ENCODE results near the gene HOXC11.

Gene HOXC11

DNA sequence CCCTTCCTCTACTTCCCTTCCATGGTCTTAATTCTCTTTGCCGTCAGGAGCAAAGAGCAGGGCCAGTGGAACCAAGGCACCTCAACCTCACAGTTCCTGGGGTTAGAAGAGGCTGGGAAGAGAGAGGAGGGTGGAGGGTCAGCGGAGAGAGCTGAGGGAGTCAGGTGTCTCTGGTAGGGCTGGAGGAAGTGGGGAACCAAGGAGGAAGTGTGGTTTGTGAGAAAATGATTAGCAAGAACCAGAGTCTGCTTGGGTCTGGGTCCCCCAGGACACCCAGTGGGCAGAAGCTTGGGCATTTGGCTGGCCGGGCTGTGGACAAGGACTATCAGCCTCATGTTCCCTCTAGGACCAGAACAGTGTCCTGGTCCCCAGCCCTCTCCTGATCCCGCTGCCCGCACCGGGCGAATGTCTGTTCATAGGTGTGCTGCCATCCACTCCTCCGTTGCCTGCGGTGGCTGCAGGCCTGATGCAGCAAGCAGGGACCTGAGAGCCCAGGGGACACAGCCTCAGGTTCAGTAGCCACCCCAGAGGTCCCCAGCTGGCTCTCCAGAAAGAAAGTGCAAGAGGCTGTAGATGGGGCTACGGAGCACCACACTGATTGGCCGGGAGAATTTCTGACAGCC, 15.9 kb upstream of the HOXC11 start:
- no peak for DNase-seq (ENCODE audit: low spot score)

DNA sequence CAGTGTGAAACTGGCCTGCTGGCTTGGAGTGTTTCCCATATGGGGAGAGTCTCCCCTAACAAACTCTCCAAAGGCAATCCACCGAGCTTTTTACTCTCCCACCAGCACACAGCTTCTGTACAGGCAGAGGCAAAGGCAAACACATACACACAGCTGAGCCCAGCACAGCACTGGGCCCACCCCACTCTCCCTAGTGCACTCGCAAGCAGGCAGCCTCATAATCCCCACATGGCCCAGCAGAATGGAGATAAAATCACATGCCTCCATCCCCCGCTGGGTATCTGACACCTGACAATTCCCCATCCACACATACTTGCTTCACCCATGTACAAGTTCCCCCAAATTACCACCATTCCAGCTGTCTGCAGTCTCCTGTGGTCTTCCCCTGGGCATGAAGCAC, 14.8 kb upstream of the HOXC11 start:
- no peak for DNase-seq (ENCODE audit: low spot score)

DNA sequence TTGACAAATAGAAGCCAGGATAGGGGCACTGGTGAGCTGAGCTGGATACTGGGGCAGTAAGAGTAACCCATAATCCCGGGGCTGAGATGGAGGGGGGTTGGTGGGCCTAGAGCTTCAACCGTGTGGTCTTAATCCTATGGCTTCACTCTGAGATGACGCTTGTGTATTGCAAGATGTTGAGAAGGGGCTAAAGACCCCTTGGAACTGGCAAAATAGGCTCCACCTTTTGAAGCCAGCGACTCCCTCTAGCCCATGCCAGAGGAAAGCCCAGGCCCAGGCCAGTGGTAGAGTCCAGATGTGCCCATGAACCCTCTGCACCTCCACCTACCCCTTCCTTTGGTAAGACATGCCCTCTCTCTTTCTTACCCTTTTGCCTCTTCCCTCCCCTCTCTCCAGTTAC, 13.6 kb upstream of the HOXC11 start:
- DNase-seq (ENCODE audit: low spot score): no peak

DNA sequence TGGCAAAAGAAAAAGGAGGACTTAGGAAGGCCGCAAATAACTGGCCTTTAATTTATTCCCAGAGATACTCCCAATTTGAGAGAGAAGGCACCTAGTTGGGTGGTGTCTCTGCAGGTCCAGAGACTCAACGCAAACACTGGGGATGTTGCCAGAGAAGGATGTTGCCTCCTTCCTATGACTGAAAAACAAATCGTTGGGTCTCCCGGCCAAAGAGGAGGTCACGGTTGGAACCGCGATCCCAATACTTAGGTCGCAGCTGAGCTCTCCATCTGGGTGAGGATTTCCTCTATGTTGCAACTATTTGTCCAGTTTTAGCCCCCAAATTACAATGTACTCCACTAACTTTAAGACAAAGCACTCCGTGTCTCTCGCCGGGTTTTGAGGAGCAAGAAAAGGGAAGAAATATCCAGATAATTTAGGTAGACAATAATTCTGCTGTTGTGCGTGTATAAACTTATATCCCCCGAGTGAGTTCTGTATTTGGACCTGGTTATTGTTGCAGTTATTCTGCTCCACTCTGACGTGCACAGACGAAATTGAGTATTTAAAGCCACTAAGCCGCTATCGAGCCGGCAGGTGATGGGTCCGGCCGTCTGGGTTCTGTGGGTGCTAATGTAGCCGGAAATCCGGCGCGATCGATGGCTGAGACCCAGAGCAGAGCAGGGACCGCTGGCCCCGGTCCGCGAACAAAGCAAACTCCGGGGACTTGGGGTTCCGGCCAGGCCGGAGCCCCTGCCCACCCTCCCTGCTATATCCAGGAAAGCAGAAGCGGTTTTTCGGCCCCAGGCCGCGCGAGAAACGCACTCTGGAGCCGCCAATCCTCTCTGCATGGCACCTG, 12.5 kb upstream of the HOXC11 start:
- DNase-seq (ENCODE audit: low spot score): no peak

DNA sequence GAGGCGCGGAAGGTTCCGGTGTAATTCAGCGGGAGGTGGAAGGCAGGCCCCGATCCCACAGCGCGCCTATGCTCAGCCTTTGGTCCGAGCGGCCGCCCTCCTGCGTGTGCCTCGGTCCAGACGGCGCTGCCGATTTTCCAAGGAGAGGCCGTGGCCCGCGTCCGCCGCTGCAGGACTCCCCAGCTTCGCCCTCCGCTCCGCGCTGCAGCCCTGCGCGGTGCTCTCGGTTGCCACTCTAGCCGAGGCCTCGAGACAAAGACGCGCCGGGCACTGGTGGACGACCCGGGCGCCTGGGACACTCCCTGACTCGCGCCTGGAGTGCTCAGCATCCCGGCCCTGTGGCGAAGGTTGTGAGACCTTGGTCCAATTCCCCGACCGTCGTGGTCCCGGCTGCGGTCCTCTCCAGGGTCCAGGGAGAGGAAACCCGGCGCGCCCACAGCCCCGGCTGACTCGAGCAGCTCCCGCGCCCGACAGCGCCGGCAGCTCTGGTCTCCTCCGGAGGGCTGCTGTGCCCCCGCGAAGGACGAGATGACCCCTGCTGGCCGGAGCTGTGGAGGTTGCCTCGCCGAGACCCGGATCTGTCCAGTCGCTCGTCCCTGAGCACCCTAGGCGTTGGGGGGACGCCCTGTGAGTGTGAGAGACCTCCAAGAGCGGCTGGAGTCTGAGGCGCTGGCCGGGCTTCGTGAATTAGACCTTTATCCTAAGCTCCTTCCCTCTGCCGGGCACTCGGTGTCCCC, 11.7 kb upstream of the HOXC11 start:
- DNase-seq (ENCODE audit: low spot score): no peak

DNA sequence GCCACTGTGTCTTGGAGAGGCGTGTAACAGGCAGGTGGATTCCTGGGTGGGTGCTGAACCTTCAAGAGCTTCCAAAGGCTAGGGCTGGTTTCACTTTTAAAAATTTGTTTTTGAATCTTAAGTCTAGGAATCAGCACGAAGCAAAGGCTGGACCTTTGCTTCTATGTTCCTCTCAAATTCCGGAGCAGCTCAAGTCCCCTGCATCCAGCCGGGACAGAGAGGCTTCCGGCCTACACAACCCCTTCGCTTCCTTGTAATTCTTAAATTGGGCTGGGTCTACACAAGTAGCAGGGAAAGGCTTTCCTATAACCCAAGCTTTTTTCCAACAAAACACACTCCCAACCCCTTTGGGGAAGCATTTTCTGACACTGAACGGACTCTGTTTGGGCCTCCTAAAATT, 9.9 kb upstream of the HOXC11 start:
- no peak for DNase-seq (ENCODE audit: low spot score)

DNA sequence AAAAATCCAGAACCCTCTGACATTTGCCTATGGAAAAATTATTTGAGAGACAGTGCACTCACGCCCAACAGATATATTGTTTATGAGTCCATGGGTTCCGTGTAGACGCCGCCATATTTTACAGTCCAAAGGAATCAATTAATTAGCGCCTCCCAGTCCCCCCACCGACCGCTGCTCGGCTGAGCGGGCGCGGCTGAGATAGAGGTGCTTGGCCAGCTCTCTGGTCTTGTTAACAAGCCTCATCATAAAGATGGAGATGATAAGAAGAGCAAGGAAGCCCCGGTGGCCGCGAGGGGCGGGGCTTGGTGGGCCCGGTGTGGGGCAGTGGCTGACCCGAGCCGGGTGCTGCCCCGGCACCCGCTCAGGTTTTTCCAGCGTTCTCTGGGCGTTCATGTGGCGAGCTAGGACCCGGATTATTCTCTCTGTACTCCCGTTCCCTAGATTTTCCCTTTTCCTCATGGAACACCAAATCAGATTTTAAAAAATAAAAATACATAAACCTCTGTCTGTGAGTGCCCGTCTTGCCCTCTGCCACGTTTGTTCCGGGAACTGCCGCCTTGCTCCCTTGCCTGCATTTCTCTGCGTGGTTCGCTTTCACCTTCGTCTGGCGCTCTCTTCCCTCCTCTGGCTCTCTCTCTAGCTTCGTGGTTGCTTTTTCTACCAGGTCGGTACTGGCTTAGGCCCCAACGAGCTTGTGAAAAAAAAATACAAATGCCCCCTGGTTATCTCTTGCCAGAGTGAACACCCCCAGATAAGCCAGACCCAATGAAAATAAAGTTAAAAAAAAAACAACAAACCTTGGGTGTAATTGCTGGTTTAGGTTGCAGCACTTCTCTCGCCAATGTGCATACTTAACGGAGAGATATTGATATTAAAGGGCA, 9.3 kb upstream of the HOXC11 start:
- DNase-seq (ENCODE audit: low spot score): no peak

DNA sequence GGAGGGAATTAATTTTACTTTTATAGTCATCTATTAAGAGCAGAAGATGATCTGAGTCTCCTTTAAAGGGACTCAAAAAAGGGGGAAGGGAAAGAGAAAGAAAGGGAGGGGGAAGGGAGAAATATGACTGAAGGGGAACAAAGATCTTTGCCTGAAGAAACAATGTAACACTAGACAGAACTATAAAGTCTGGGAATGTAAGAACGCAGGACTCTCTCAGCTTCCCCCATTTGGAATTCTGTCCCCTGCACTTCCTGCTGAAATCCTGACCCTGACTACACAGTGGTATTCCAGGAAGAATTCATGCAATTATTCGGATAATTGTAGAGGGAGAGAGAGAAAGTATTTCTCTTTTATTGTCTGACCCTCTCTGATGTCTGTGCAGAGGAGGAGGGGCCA, 8.6 kb upstream of the HOXC11 start:
- DNase-seq (ENCODE audit: low spot score): no peak

DNA sequence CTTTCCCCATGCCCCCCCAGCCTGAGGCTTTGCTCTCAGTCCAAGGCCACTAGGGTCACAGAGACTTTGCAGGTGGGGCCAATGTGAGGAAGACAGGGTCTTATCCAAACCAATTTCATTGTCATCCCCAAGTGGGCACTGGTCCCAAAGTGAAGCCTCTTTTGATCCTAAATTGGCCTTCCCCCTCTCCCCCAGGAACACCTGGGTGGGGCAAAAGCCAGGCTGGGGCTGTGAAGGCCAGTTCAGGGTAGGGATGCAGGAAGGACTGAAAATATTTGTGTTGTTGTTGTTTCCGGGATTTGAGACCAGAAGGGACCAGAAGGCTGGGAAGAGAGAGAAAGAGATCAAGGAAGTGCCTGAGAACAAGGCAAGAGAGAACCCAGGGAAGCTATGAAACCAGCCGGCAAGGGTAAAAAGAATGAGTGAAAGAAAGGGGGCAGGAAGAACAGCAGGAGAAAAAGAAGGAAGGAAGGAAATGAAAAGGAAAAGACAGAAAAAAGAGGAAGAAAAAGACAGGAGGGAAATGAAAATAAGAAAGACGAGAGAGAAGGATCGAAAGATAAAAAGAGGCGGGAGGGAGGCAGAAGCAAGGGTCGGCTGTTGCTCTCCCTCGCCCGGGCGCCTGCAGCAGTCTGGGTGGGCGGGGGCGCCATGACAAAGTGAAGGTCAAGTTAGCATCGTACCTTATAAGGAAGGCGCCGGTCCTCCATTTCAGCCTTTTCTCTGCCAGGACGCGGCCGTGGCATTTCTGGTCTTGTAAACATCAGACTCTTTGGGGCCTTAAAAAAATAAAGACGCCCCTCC, 7.4 kb upstream of the HOXC11 start:
- DNase-seq (ENCODE audit: low spot score): no peak

DNA sequence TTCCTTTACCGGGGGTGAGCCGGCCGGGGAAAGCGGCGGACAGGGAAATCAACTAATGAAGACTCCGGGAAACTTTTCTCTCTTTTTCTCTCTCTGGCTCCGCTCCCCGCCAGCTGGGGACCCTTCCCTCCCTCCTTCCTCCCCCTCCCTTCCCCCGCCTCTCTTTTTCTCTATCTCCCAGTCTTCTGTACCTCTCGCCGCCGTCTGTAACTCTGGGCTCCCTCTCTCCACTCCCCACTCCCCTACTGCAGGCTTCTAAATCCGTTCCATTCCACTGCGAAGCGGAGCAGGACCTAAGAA, 6.9 kb upstream of the HOXC11 start:
- no peak for DNase-seq (ENCODE audit: low spot score)

DNA sequence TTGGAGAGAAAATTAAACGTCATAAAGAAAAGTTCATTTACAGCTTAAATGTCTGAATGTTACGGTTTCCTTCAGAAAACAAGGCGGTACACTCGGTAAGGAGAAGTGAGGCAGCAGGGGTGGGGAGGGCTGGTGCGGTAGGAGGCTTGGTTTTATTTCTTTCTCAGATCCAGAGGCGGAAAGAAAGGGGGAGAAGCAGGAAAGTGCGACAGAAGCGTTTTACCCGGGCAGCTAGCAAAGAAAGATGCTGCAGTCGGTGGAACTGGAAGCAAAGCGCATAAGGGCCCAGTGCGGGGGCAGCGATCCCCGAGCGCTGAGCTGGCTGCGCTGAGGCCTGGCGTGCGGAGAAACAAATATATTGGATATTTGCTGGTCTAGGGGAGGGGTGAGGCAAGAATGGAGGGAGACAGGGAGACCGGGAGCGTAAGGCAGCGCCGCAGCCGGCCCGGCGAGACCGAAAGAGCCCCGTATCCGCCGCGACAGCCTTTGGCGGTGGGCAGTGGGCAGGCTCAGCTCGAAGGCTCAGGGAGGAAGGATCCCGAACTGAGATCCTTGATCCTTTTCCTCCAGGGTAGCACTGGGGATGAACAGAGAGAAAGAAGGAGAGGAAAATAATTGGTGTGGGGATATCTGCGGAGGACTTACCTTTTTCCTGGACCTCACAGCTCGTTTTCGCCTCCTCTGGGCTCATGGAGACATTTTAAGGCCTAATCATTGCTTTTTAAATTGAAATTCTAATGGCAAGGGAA, 6.4 kb upstream of the HOXC11 start:
- DNase-seq (ENCODE audit: low spot score): no peak

DNA sequence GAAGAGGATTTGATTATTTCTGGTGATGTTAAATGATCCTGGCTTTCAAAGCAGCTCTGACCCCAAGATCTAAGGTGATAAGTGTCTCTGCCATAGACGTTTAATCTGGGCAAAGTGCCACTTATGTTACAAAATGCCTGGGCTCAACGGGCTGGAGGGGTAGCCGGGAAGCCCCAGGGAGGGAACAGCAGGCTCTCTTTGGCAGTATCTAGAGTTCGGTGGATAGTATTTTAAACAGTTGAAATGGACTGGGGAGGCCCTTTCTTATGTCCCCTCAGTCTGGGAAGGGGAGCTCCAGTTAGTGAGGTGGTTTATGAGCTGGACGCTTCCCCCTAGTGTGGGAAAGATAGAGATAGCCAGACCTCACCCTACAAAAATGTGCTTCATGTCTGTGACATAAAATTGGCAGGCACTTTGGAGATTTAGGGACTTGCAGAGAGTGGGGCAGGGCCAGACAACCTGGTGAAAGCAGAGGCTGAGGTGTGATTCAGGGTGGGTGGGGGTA, 5.5 kb upstream of the HOXC11 start:
- DNase-seq (ENCODE audit: low spot score): no peak

DNA sequence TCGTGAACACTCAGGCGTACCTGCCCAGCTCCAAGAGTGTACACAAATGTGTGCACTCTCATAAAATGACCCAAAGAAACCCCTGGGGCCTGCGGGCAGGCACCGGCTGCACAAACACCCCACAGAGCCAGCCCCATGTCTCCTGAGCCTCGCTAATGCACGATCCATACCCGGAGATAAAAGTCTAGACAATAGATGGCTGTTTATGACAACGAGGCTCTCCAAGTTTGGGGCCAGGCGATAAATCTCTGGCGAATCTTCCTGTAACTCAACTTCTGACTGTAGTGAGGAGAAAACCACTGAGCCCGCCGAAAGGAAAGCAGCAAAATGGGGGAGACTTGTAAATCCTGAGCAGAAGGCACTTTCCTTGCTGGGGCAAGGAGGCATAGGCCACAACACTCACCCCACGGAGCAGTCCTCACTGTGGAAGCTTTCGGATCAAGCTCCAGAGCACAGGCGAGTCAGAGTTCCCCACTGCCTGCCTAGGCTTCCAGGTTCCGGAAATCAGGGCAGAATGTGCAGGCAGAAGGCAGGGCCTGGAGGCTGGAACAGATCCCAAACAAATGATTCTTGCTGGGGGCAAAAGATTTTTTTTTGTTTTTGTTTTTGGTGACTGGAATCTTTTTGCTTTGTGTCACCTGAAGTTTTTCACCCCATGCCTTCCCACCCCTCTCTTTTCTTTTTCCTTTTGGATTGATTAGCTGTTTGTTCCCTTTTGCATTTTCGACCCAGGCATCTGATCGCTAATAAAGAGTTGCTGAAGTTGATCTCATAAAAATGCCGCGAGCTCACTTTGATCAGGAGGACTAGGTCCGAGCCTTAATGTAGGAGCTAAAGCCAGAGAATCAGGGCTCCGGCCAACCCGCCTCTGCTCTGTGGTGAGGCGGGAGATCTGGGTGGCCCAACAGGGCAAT, 4.5 kb upstream of the HOXC11 start:
- no peak for DNase-seq (ENCODE audit: low spot score)

DNA sequence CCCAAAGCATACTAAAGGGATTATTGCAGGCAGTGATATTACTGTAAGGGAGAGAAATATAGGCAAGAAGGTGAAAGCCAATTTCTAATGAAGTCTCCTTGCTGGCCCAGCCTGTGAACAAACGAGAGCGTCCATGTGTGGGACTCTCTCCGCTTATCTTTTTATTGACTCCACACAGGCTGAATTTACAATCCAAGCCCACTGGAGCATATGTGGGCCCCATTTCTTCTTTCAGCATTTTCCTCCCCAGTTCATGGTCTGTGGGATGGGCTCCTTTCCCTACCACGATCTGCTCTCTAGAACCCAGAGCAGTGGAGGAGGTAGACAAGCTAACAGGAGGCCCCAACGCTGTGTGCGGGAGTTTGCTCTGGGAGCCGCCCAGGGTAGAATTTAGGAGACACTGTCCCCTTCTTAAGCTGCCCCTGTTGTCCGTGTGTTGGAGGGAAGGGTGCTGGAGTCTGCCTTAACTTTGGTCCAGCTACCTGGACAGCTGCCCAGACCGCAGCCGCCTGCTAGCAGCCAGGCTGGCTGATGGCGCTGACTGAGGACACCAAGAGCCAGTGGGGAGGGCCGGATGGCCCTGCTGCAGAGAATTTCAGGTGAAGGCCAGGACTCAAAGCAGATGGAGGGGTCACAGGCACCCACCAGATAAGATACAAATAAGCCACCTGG, 3.2 kb upstream of the HOXC11 start:
- DNase-seq (ENCODE audit: low spot score): no peak

DNA sequence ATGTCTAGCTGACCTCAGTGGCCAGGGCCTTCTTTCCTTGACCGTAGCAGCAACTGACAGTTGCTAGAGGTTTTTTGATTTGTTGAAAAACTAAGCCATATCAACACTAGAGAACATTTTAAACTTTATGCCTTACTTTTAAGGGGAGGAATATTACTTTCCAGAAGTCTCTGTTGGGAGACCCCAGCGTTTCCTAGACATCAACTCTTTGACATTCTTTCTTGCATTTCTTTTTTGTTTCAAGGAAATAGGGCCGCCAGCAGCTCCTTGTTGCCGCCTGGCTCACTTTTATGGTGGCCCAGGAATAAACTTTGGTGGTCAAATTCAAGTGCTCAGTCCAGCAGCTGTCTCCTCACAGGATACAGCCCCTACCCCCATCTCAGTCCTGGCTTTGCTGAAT, 2.5 kb upstream of the HOXC11 start:
- no peak for DNase-seq (ENCODE audit: low spot score)

DNA sequence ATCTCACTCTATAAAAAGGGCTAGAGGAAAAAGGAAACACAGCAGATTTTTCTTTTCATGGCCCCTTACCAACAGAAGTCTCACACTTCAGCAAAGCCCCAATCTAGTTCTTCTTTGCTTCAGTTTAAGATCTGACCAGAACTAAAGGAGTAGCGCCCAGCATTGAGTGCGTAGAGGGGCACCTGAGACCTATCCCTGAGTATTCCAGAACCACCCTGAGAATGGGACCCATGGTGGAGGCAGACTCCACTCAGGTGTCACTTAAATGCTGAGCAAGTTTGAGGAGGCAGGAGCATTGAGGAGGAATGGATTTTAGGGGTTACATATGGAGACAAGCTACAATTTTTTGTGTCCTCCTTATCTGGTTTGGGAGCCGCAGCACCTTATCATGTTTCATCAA, 1.8 kb upstream of the HOXC11 start:
- DNase-seq (ENCODE audit: low spot score): no peak

DNA sequence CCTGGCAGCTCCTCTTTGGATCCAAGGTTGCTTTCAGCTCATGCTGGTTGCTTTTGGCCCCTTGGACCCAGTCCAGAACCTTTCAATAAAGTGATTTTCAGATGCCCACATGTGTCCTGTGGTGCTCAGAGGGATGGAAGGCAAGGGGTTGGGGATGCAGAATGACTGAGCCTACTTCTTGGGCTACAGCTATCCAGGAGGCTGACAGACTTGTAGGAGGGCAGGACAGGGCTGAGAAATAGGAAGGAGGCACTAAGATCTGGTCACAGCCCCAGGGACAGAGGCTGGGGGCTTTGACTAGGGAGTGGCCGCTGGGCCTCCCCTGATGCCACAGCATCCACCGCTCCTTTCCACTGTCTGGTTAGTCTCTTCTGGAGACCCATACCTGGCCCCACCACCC, 1.2 kb upstream of the HOXC11 start:
- no peak for DNase-seq (ENCODE audit: low spot score)

DNA sequence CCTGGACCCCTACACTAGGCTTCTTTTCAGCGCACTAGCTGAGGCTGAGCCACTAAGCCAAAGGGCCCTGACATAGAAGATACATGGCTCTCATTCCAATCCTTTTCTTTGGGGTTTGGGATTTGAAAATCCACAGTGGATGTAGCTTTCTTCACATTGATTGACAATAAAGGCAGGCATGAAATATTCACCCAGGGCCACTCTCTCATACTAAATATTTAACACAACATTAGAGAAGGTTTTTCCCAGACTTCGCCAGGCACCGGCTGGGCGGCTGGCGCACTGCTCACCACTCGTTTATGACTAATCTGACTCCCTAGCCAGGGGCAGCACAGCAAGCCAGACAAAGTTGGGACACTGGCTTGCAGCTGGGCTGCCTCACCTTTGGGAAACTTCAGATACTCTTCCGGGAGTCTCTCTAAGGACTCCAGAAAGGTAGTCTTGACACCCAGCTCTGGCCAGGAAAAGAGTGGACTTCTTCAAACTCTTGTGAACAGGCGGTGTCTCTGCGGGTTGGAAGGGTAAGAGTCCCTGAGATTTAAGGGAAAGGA, 699 bp upstream of the HOXC11 start:
- no peak for DNase-seq (ENCODE audit: low spot score)
